Stimulated activated CD4-positive, alpha-beta T cell treated with anti-CD3 and anti-CD28 coated beads, Interleukin-1b, Interleukin-23, amount 100 ng/mL, for 1 hour (primary cell): ENCODE results near the gene CSE1L.
"Not testable (repeated sequence)": the region's sequence is repeated elsewhere in the genome, so short reads cannot be mapped to it uniquely, and the experiment has no call there.

Experiments used
- DNase-seq, 2 donors: peaks; one replicate each; pipeline ENCODE4 v3.0.0-alpha.2; 2020; ENCODE audit warnings: low read depth in 2 of 2

The CSE1L gene, protein sequence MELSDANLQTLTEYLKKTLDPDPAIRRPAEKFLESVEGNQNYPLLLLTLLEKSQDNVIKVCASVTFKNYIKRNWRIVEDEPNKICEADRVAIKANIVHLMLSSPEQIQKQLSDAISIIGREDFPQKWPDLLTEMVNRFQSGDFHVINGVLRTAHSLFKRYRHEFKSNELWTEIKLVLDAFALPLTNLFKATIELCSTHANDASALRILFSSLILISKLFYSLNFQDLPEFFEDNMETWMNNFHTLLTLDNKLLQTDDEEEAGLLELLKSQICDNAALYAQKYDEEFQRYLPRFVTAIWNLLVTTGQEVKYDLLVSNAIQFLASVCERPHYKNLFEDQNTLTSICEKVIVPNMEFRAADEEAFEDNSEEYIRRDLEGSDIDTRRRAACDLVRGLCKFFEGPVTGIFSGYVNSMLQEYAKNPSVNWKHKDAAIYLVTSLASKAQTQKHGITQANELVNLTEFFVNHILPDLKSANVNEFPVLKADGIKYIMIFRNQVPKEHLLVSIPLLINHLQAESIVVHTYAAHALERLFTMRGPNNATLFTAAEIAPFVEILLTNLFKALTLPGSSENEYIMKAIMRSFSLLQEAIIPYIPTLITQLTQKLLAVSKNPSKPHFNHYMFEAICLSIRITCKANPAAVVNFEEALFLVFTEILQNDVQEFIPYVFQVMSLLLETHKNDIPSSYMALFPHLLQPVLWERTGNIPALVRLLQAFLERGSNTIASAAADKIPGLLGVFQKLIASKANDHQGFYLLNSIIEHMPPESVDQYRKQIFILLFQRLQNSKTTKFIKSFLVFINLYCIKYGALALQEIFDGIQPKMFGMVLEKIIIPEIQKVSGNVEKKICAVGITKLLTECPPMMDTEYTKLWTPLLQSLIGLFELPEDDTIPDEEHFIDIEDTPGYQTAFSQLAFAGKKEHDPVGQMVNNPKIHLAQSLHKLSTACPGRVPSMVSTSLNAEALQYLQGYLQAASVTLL

DNA sequence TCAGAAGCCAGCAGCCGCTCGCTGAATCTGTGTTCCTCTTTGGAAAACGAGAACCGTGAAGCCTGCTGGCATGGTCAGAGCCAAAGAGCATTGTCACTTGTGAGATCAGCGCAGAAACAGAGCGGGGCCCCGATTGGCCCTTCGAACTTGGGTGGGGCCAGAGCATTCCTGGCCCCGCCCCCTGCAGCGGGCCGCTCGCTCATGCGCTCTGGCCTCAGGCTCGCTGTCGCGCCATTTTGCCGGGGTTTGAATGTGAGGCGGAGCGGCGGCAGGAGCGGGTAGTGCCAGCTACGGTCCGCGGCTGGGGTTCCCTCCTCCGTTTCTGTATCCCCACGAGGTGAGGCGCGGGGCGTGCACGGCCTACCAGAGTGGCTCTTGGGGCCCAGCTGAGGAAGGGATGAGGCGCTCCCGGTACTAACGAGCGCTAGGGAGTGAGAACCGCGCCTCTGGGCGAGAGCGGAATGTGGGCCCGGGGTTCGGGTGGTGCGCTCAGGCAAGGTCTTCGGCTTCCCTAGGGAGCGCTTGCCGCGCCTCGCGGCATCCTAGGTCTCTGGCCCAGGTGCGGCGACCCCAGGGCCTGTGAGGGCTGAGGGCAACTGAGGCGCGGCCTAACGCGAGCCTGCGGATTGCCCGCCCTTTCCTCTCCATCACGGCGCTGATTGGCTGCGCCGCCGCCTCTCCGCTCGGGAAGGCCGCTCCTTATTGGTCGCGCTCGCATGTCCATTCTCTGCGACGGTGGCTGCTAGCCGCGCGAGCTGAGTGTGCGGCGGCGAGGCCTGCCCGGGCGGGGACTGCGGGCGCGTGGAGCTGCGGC lies at the start of gene CSE1L:
CSE1L (plus strand) TSS at position 226 of the 814 bp plus-strand sequence. CDS start 12,152 bp downstream, outside the sequence.
- peak; percentile 78 to 86 for DNase-seq

DNA sequence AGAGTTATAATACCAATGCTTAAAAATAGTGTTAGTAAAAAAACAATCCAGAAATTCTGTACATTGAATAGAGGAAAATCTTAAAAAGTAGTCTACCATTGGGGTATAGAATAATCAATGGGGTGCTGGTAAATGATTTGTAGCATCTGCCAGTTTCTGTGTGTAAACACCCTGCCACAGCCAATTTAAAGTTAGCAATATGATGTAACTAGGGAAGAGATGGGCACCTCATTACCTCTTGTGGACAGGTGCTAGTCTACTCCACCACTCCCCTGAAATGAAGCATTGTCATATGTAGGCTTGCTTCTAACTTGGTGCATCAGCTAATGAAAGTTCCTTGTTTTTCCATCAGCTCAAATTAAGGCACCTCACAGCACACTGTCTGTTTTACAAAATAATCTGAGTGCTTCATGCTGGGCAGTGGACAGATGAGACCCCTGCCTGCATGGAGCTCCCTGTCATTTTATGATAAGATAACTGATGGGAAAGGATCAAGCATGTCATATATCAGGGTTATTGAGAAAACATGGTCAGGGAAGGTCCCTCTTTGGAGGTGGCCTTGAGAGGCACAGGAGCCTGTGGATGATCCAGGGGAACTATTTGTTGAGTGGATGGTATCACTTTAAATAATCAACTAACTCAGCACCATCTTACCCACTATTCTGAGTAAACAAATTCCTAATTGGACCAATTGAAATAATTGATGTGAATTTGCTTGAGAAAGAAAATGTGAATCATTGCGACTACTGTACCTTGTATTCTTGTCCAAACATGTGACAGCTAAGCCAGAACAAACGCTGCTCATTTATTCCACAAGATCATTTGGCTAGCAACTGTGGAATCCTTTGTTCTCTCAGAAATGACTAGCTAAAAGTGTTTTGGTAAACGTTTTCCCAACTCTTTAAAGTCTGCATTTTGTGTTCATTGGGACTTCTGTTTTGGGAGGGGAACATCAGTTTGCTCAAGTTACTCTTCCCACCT lies 45.9 kb upstream of the CSE1L start:
- DNase-seq, result no peak

DNA sequence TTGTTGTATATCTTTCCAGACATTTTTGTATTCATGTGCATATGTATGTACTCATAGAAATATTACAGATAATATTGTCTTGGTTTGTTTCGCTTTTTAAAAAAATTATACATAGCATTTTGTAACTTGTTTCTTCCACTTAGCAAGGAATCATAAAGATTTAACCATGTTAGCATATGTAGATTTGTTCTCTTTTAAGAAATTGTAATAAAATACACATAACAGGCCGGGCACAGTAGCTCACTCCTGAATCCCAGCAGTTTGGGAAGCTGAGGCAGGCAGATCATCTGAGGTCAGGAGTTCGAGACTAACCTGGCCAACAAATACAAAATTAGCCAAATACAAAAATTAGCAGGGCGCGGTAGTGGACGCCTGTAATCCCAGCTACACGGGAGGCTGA lies 44.4 kb upstream of the CSE1L start:
- DNase-seq, result no peak

DNA sequence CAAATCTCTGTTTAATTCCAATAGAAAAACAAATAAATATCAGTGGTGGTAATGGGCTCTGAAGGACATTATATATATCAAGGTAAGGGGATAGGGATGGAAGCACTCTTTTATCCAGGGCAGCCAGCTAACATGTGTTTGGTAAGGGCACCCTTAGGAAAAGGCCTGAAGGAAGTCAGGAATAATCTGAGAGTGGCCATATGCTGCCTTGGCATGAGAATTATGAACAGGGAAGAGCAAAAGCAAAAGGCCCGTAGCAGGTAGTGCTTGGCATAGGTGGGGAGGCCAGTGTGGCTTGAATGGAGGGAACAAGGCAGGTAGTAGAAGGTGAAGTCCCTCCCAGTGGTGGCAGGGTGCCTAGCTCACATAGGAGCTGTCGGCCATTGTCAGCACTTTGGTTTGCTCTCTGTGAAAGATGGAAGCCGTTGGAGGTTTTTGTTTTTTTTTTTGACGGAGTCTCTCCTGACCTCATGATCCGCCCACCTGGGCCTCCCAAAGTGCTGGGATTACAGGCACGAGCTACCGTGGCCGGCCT lies 39.6 kb upstream of the CSE1L start:
- no peak for DNase-seq

DNA sequence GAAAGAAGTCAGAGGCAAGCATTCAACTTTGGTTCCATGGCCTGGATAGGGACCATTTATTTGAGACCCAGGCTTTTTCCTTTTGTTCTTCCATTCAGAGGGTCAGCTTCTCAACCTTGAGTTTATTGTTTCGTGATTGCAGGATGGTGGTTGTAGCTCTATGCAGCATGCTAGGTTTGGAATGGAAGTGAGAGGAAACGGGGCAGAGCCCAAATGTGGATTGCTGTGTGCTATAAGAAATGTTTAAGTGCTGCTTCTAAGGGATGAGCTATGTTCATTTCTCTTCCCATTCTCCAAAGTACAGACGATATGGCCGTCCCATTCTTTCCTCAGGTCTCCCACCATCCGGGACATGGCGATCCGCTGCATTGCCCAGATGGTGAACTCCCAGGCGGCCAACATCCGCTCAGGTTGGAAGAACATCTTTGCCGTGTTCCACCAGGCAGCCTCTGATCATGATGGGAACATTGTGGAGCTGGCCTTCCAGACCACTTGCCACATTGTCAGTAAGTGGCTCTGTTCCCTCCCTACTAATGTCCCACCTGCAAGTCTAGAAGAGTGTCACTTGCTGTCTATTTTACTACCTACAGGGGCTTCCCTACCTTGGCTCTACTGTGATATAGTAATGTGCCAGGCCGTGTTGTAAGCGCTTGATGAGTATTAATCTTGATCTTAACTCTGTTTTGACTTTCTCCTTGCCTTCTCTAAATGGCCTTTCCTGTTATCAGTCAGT lies 36.0 kb upstream of the CSE1L start:
- DNase-seq, result no peak

DNA sequence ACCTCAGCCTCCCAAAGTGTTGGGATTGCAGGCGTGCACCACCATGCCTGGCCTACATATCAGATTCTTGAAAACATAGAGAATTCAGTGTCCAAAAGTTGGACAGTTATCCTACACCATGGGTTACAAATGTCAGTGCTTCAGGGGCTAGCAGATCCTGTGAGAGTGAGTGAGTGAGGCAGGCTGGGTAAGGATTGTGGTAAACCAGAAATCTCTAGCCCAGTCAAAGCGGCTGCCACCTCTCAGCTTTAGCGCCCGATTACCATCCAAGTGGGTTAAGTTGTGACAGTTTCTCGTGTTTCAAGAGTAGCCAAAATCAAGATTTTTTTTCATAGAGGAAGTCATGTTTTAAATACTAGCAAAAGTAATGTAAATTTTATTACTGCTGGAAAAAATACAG lies 21.9 kb upstream of the CSE1L start:
- DNase-seq, result no peak

DNA sequence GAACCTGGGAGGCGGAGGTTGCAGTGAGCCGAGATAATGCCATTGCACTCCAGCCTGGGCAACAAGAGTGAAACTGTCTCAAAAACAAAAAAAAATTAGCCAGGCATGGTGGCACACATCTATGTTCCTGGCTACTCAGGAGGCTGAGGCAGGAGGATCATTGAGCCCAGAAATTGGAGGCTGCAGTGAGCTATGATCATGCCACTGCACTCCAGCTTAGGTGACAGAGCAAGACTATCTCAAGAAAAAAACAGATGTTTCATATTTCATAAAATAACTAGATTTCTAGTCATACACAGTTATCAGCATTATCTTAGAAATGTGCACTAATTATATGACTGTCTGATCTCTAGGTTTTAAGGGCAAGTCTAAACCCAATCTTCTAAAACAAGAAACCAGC lies 17.9 kb upstream of the CSE1L start:
- not testable (repeated sequence) for DNase-seq

DNA sequence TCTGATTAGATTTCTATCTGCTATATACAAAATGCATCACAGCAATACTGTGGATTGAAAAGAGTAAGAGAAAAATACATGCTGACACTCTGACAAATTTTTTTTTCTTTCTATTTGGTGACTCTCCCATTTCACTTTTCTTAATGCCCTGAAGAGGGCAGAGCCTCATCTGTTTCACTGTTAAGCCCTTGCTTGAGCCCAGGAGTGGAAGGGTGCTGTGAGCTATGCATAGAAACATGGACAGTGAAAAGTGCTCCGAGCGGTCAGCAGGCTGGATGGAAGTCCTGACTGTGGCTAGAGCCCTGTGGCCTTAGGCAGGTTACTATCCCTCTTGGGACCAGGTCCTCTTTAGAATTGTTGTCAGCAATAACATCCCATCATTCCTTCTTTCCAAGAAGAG lies 17.4 kb upstream of the CSE1L start:
- DNase-seq, result no peak

DNA sequence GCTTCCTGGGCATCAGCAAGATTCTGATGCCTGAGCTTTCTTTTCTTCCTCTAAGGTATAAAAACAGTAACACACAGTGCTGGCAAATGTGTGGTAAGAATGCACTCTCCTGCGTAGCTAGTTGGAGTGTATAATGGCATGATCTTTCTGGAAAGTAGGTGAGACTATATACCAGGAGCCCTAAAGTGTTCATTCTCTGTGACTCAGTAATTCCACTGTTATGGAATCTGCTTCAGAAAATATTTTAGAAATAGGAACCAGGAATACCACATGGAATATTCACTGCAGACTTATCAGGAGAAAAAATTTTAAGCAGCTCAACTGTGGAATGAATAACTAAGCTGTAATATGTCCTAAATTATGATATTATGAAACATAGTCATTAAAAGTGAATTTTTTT lies 16.9 kb upstream of the CSE1L start:
- no peak for DNase-seq

DNA sequence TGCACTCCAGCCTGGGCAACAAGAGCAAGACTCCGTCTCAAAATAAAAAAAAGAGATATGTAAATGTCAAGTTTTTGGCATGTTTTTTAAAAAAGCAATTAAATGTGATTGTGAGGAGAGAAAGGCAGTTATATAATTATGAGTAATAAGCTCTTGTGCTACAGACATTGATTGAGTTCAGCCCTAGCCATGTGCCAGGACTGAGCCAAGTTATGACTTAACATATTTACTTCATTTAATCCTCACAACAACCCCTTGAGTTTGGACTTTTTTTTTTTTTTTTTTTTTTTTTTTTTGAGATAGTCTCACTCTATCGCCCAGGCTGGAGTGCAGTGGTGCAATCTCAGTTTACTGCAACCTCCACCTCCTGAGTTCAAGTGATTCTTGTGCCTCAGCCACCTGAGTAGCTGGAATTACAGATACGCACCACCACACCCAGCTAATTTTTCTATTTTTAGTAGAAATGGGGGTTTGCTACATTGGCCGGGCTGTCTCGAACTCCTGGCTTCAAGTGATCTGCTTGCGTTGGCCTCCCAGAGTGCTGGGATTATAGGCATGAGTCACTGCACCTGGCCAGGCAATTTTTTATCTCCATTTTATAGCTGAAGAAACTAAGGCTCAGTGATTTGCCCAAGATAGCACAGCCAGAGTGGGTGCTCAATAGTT lies 15.0 kb upstream of the CSE1L start:
- DNase-seq, result no peak

DNA sequence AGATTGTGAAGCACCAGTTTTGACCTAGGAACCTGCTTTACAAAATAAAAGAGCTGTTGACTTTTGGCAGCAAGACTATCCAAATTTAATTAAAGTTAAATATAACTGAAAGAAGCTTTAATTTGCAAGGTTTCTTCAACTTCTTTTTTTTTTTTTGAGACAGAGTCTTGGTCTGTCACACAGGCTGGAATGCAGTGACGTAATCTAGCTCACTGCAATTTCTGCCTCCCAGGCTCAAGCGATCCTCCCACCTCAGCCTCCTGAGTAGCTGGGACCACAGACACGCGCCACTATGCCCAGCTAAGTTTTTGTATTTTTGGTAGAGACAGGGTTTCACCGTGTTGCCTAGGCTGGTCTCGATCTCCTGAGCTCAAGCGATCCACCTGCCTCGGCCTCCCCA lies 13.7 kb upstream of the CSE1L start:
- no peak for DNase-seq

DNA sequence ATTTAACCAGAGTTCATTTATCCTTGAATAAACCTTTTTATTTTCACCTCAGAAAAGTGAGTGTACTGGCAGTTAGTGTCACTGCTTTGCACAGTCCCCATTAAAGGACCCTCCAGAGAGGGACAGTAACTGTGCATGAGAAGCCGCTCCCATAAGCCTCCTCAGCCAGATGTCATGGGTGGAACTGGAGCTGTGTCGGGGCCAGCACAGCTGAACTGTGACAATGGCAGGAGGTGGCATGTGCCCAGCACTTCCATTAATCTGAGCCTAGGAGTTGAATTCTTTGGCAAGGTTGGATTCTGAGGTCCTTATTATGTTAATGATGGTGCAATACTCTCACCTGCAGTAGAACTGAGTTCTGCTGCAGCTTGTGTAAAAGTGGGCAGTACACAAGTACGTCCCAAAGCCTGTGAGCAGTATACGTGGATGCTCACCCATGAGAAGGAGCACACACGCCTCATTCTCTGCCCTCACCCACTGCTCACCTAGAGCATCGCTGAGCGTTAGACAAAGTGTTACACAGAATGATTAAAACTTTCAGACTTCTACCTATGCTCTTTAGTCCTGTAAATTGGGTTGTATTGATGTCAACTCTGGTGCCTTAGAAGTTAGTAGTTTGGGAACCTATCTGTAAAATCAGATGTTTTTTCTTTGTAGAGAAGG lies 11.9 kb upstream of the CSE1L start:
- no peak for DNase-seq

DNA sequence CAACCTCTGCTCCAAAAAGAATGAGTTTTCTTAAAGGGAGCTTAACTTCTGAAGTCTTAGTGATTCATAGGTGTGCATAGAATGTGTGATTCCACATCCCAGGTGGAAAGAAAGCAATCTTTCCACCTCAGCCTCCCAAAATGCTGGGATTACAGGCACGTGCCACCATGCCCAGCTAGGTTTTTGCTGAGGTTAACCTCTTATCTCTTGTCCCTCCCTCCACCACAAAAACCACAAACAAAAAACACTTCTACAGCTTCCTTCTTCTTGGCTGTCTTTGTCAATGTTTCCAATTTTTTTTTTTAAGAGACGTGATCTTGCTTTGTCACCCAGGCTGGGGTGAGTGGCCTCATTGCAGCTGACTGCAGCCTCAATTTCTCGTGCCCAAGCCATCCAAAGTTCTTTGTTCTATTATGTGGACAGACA lies 8.1 kb upstream of the CSE1L start:
- no peak for DNase-seq

DNA sequence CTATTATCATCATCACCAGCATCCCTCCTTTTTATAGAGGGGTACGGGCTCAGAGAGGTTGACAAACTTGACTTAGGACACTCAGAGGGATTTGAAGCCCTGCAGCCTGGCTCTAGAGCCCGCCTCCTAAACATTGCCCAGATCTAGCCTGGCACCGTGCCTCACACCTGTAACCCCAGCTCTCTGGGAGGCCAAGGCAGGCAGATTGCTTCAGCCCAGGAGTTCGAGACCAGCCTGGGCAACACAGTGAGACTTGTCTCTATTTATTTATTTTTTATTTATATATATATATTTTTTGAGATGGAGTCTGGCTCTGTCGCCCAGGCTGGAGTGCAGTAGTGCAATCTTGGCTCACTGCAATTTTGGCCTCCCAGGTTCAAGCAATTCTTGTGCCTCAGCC lies 6.3 kb upstream of the CSE1L start:
- DNase-seq, result no peak

DNA sequence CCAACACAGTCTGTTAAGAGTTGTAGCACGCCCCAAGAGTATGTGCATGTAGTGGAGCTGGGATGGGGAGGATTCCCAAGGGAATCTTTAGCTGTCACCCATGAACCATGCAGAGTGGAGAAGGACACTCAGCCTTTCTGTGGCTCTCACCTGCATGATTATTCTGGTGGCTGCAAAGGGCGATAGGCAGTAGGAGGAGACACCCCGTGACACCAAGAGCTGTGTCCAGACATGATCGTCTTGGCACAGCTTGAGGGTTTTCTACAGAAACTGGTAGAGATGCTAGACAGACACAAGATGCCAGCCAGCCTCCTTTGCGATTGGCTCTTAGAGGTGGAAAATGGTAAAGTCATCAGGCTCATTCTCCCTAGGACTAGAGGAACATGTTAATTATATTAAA lies 3.1 kb upstream of the CSE1L start:
- DNase-seq, result no peak

DNA sequence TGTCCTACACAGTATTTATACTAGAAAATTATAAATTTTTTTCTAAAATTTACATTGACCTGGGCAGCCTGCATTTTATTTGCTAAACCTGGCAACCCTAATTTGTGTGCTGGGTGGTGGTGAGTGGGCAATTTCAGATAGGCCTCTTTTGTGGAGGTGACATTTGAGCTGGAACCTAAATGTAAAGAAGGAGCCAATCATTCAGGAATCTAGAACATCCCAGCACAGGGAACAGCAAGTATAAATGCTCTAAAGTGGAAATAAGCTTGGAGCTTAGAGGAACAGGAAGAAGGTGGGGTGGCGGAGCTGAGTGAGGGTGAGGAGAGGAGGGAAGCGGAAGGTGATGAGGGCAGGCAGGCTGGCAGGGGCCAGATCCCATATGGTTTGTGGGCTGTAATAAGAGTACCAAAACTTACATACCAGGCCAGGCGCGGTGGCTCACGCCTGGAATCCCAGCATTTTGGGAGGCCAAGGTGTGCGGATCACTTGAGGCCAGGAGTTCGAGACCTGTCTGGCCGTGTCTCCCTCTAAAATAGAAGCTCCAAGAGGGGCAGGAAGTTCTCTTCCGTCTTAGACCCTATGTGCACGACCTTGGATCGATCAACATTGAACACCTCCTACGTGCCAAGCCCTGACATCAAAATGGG lies 549 bp upstream of the CSE1L start:
- DNase-seq, result no peak

DNA sequence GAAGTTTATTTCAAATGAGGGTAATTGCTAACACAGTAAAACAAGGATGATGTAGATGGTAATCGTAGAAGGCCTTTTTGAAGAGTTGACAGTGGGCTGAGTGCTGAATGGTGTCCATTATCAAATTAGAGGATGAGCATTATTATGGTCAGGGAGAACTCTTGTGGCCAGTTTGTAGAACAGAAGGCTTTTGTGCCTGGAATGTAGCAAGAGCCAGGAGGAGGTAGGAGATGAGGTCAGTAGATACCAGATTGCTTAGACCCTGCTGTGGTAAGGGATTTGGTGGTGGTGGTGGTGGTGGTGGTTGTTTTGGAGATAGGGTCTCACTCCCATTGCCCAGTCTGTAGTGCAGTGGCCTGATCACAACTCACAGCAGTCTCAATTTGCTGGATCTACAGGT lies 6.2 kb downstream of the CSE1L start:
- DNase-seq, result no peak

DNA sequence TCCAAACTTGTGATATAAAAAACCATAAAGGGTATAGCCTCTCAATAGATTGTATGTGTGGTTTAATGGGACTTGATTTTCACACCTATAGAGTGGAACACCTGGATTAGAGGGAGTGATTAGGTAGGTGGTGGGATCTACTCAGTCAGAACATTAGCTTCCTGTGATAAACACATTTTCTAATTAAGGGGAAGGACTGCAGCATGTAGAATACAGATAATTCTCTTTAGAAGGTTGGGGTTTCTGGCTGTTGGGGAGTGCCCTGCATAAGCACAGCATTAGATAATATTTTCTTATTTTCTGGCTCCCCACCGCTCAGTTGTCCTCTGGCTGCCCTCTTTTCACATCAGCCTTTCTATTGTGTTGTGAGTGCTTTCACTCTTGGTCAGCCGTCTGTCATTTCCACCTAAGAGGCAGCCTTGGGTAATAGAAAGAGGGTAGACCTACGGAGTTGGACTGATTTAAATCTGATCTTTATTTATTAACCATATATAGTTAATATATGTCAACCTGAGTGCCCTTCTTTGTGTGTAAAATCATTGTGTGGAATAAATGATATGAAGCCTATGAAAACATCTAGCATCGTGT lies 8.0 kb downstream of the CSE1L start:
- no peak for DNase-seq
